Thoracic aorta (tissue), 2 donors: ENCODE measurements around the gene CHCHD1. TPM values are rescaled to one million over a fixed set of nuclear protein-coding genes. Genes with fewer than 3 reads are reported as not detected.

Experiments
- ATAC-seq: fragments of 150-250 bp; one replicate; pipeline ENCODE4 v1.8.0; 2017; ENCODE audit warnings: low read depth; ENCODE audit not compliant: insufficient number of reproducible peaks, low FRiP score
- DNase-seq: peaks from one replicate; pipeline ENCODE4 v3.0.0-alpha.2; 2020; ENCODE audit warnings: low spot score
- H3K27ac ChIP-seq, 2 donors: fragments of 200-600 bp; sonication (generic); 1 replicate in 1 of 2; 2 replicates in 1 of 2; pipeline ENCODE4 v1.5.1; 2016; ENCODE audit warnings: mild to moderate bottlenecking in 2 of 2, moderate library complexity in 2 of 2
- H3K27me3 ChIP-seq: fragments of 200-600 bp; sonication (generic); replicated peaks from 2 replicates; pipeline ENCODE4 v1.6.0; 2016; ENCODE audit warnings: mild to moderate bottlenecking; ENCODE audit not compliant: insufficient read depth
- H3K36me3 ChIP-seq: fragments of 200-600 bp; sonication (generic); one replicate; pipeline ENCODE4 v1.5.1; 2016
- H3K4me1 ChIP-seq, 2 donors: fragments of 200-600 bp; sonication (generic); 1 replicate in 1 of 2; 2 replicates in 1 of 2; pipeline versions ENCODE4 v1.5.1 to v1.6.0; 2016; ENCODE audit warnings: low read depth in 2 of 2, mild to moderate bottlenecking in 1 of 2; ENCODE audit not compliant: control insufficient read depth in 1 of 2
- H3K4me3 ChIP-seq: fragments of 200-600 bp; sonication (generic); 2 replicates; pipeline ENCODE4 v1.5.1; 2016; ENCODE audit warnings: mild to moderate bottlenecking
- H3K9me3 ChIP-seq: fragments of 200-600 bp; sonication (generic); 2 replicates; pipeline ENCODE4 v1.5.1; 2016
- total RNA-seq, 2 donors: library from RNA; depleted of rRNA; stranded (reverse); fragments of >200 nt; gene quantifications; one replicate each; pipeline versions ENCODE4 v1.1.0 to v1.2.3, GENCODE V29; 2016
- TF ChIP-seq, protein P1 (sequence below): fragments of 200-600 bp; sonication (generic); IDR thresholded peaks from one replicate; pipeline ENCODE4 v1.5.1; 2019; ENCODE audit warnings: antibody characterized with exemption

CHCHD1 gene
- total RNA-seq, 2 donors from 2014 or later: 20.7 to 22.6 TPM

DNA sequence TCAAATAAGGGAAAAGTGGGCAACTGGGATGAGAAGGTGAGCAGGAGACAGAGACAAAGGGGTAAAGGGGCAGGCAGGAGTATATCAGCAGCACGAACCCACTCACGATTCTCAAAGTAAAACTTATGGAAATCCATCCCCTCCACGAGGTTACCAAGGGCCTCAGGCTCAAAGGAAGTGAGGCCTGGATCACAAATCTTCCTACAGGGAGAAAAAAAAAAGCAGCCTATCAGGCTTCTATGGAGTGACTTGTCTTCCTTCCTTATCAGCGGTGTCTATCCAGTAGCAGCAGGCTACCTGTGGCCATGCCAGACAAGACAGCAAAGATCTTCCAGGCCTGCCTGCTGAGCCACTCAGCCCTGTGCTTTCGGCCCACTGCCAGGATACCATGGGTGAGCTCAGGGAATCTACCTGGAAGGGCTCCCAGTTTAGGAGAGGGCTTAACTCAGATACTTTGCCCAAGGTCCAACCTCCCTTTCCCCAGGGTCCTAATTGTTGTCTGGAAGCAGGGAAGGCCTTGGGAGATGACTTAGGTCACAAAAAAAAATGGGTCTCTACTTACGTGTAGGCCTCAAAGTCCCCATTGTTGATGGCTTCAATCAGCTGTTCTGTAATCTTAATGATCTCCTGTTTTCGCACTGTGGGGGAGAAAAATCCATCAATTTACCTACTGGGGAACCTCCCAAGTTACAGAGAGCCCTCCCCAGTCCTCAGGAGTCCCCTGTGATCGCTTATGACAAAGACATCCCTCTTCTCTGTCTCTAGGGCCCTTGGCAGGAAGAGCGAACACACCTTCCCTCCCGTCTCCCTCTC, 35.3 kb downstream of the CHCHD1 start:
- Histone ChIP-seq H3K36me3 (peaks cover 44% of the 10 kb centered on the region), H3K27me3 (no peaks in the 10 kb centered on the region), H3K27ac (peak overlapping the region; percentile 63 to 78), H3K9me3 (no peaks in the 10 kb centered on the region), H3K4me1 (peaks cover 28 to 44% of the 10 kb centered on the region in 2 donors), H3K4me3 (no peak overlapping the region)
- TF ChIP-seq, protein P1, sequence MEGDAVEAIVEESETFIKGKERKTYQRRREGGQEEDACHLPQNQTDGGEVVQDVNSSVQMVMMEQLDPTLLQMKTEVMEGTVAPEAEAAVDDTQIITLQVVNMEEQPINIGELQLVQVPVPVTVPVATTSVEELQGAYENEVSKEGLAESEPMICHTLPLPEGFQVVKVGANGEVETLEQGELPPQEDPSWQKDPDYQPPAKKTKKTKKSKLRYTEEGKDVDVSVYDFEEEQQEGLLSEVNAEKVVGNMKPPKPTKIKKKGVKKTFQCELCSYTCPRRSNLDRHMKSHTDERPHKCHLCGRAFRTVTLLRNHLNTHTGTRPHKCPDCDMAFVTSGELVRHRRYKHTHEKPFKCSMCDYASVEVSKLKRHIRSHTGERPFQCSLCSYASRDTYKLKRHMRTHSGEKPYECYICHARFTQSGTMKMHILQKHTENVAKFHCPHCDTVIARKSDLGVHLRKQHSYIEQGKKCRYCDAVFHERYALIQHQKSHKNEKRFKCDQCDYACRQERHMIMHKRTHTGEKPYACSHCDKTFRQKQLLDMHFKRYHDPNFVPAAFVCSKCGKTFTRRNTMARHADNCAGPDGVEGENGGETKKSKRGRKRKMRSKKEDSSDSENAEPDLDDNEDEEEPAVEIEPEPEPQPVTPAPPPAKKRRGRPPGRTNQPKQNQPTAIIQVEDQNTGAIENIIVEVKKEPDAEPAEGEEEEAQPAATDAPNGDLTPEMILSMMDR: no peak
- ATAC-seq (no peak), DNase-seq (no peak)

- no peak overlapping the region for H3K4me3 ChIP-seq
- H3K9me3 ChIP-seq: no peaks in the 10 kb centered on the region
- H3K36me3 ChIP-seq: peaks cover 46% of the 10 kb centered on the region
- TF ChIP-seq, protein P1: no peak
- H3K4me1 ChIP-seq: peaks cover 28 to 44% of the 10 kb centered on the region in 2 donors
- H3K27me3 ChIP-seq: no peaks in the 10 kb centered on the region
- peak overlapping the region; percentile 38 to 78 for H3K27ac ChIP-seq
- ATAC-seq: no peak
- DNase-seq: no peak
Measured at GRCh38 chr10:73817826-73818225, 36.0 kb downstream of the CHCHD1 start.

GRCh38 chr10:73818402-73818801, 36.6 kb downstream of the CHCHD1 start:
- no peaks in the 10 kb centered on the region for H3K9me3 ChIP-seq
- no peaks in the 10 kb centered on the region for H3K27me3 ChIP-seq
- TF ChIP-seq, protein P1: no peak
- DNase-seq: no peak
- H3K4me1 ChIP-seq: peaks cover 28 to 44% of the 10 kb centered on the region in 2 donors
- no peak for ATAC-seq
- no peak overlapping the region for H3K4me3 ChIP-seq
- H3K27ac ChIP-seq: peak overlapping the region; percentile 38 to 81
- peaks cover 47% of the 10 kb centered on the region for H3K36me3 ChIP-seq

DNA sequence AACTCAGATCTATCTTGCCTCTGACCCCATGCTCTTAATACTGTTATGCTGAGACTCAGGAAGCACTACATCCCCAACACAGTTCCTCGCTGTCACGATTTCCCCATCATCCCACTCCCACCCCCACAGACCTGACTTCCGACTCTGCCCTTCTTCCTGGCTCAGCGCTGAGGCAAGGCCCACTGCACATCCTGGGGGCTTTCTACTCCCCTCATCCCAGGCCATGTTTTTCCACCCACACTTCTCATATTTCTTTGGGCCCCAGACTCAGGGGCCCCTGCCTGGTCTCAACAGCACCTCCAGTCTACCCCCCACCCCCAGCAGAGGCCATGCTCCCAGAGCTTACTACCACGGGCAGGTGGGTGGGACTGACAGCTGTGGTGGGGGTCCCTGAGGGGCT, 37.2 kb downstream of the CHCHD1 start:
- H3K27me3 ChIP-seq: no peaks in the 10 kb centered on the region
- H3K36me3 ChIP-seq: peaks cover 48% of the 10 kb centered on the region
- ATAC-seq (no peak), DNase-seq (no peak)
- TF ChIP-seq, protein P1: no peak
- H3K4me1 ChIP-seq: peaks cover 28 to 44% of the 10 kb centered on the region in 2 donors
- H3K9me3 ChIP-seq: no peaks in the 10 kb centered on the region
- peak overlapping the region; percentile 77 to 81 for H3K27ac ChIP-seq
- H3K4me3 ChIP-seq: no peak overlapping the region

DNA sequence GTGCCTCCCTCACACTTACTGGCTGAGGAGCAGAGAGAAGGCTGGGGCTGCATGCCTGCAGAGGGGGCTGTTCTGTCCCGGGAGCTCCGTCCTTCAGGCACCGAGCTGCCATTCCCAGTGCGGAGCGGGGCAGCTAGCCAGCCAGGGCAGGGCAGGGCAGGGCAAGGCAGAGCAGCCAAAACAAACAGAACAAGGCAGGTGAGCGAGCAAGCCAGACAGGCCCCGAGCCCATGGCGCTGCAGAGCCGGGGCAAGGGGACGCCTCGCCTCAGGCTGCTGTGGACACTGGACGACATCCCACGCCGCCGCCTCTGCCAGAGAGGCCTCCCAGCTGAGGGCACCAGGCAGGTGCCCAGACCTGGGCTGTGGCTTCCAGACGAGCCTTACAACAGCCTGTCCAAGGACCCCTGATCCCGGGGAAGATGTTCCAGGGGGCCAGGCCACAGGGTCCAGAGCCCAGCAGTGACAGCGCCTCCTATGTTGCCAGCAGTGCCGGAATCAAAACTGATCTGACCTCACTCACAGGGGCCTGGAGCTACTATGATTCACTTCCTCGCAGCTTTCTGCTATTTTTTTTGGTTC, 37.8 kb downstream of the CHCHD1 start:
- Histone ChIP-seq H3K4me3 (no peak overlapping the region), H3K27me3 (no peaks in the 10 kb centered on the region), H3K4me1 (peaks cover 28 to 44% of the 10 kb centered on the region in 2 donors), H3K36me3 (peaks cover 49% of the 10 kb centered on the region), H3K27ac (peak overlapping the region; percentile 77 to 81), H3K9me3 (no peaks in the 10 kb centered on the region)
- no peak for DNase-seq
- peak; percentile 56 for ATAC-seq
- TF ChIP-seq, protein P1: no peak
